Breast epithelium (tissue), 3 donors: ENCODE results near the gene HEXD.

ENCODE experiments used
- POLR2AphosphoS5 ChIP-seq, 3 donors: sonication (generic); formaldehyde crosslinking; IDR thresholded peaks; one replicate each; pipeline ENCODE4 v1.6.1; 2017; ENCODE audit warnings: antibody characterized with exemption in 3 of 3
- TF ChIP-seq, protein P1 (sequence below), 3 donors: fragments of 450-650 bp; IDR thresholded peaks; one replicate each; pipeline ENCODE4 v1.5.1; 2016 to 2017; ENCODE audit warnings: antibody characterized with exemption in 3 of 3, mild to moderate bottlenecking in 3 of 3, moderate library complexity in 3 of 3

DNA sequence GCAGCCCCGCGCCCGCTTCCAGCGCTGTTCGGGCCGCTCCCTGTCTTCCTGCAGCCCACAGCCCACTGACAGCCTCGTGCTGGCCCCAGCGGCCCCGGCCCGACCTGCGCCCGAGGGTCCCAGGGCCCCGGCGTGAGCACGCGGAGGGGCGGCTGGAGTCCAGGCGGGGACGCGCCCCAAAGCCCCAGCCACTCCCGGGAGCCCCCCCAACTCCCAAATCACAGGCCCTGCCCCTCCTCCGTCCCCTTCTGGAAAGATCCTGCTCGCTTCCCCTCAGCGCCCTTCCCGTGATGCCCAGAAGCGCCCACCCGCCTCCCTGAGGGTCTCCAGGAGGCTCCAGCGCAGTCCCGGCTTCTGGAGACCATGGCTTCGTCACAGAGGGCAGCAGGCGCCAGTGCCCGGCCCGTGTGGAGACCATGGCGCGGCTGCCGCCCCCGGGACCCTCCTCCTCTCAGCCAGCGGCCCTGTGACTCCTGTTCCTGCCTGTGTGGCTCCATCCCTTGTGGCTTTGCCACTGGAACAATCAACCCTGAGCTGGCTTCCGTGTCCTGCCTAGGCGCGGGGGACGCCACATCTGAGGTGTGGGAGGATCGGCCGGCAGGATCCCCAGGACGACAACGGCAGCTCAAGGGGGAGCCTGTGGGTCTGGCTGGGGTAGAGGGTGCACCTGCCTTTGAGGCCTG is 42.6 kb upstream of the HEXD start:
- TF ChIP-seq, protein P1, sequence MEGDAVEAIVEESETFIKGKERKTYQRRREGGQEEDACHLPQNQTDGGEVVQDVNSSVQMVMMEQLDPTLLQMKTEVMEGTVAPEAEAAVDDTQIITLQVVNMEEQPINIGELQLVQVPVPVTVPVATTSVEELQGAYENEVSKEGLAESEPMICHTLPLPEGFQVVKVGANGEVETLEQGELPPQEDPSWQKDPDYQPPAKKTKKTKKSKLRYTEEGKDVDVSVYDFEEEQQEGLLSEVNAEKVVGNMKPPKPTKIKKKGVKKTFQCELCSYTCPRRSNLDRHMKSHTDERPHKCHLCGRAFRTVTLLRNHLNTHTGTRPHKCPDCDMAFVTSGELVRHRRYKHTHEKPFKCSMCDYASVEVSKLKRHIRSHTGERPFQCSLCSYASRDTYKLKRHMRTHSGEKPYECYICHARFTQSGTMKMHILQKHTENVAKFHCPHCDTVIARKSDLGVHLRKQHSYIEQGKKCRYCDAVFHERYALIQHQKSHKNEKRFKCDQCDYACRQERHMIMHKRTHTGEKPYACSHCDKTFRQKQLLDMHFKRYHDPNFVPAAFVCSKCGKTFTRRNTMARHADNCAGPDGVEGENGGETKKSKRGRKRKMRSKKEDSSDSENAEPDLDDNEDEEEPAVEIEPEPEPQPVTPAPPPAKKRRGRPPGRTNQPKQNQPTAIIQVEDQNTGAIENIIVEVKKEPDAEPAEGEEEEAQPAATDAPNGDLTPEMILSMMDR (IDR thresholded peaks at IDR 0.05): no peak
- no peak for TF ChIP-seq POLR2AphosphoS5 (IDR thresholded peaks at IDR 0.05)
